Renal cortical epithelial cell (primary cell): ENCODE results near the gene HOXD3. TPM values are rescaled to one million over a fixed set of nuclear protein-coding genes. Genes with fewer than 3 reads are reported as not detected.

Experiments used
- DNase-seq: peaks from one replicate; pipeline ENCODE4 v3.0.0-alpha.2; 2011; ENCODE audit warnings: low read depth
- total RNA-seq: library from RNA; depleted of rRNA; stranded (reverse); fragments of >200 nt; gene quantifications from 2 replicates; pipeline ENCODE4 v1.2.3, GENCODE V29; 2014

The HOXD3 gene
- total RNA-seq, 1 donor from 2014 or later: 26.9 TPM

GRCh38 chr2:176212276-176212675 is 55.2 kb downstream of the HOXD3 start:
- no peak for DNase-seq

DNA sequence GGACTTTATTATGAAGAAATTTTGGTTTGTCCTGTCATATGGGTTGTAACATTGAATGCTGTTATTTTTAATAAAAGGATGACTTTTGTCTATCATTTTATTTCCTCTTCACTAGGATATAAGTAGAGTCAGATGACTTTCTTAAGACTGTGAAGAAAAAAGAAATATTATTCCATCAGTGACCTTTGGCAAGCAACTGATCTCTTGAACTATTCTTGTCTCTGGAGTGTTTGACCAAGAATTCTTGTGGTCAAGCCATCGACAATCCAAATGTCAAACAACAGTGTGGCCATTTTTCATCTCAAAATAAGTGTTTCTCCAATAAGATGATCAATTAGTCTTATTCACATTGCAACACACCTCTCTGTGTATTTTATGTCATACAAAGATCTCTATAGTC is 56.3 kb downstream of the HOXD3 start:
- no peak for DNase-seq

Other genes starting within 250 kb of the HOXD3 start
- 34.9 and 45.8 TPM in 2 replicates for gene LNPK, start 155.0 kb upstream of the HOXD3 start, total RNA-seq
- gene EVX2, start 73.3 kb upstream of the HOXD3 start, total RNA-seq: not detected in 2 replicates
- not detected in 2 replicates for gene HOXD13, start 64.6 kb upstream of the HOXD3 start, total RNA-seq
- gene HOXD12, start 57.5 kb upstream of the HOXD3 start, total RNA-seq: not detected in 2 replicates
- 4.7 and 10.5 TPM in 2 replicates for gene HOXD11, start 50.0 kb upstream of the HOXD3 start, total RNA-seq
- gene HOXD10, start 40.5 kb upstream of the HOXD3 start, total RNA-seq: 3.3 and 33.5 TPM in 2 replicates
- 2.4 and 15.7 TPM in 2 replicates for gene HOXD9, start 34.6 kb upstream of the HOXD3 start, total RNA-seq
- gene HOXD8, start 27.6 kb upstream of the HOXD3 start, total RNA-seq: 13.4 and 41.9 TPM in 2 replicates
- 6.6 and 23.2 TPM in 2 replicates for gene HOXD4, start 5.8 kb upstream of the HOXD3 start, total RNA-seq
- 4.2 and 15.7 TPM in 2 replicates for gene HOXD1, start 31.4 kb downstream of the HOXD3 start, total RNA-seq
- 35.3 and 40.7 TPM in 2 replicates for gene MTX2, start 112.1 kb downstream of the HOXD3 start, total RNA-seq